Endothelial cell (in vitro differentiated cells): Measurements from ENCODE around the gene PDE4D. TPM values are rescaled to one million over a fixed set of nuclear protein-coding genes. Genes with fewer than 3 reads are reported as not detected.
A peak's percentile ranks its signal among the peaks of the same experiment; 100 is the strongest.

Experiments
- DNase-seq: peaks from one replicate; pipeline ENCODE4 v3.0.0; 2021; ENCODE audit warnings: low spot score
- H3K27ac Mint-ChIP-seq: one replicate; pipeline ENCODE4 v1.8.0; 2021; ENCODE audit warnings: mixed read lengths, inconsistent platforms; ENCODE audit not compliant: unreplicated experiment
- H3K27me3 Mint-ChIP-seq: one replicate; pipeline ENCODE4 v1.8.0; 2021; ENCODE audit warnings: mild to moderate bottlenecking, moderate library complexity, mixed read lengths, inconsistent platforms; ENCODE audit not compliant: unreplicated experiment
- H3K36me3 Mint-ChIP-seq: one replicate; pipeline ENCODE4 v1.8.0; 2021; ENCODE audit warnings: mild to moderate bottlenecking, low read depth, mixed read lengths, inconsistent platforms; ENCODE audit not compliant: unreplicated experiment
- H3K4me1 Mint-ChIP-seq: one replicate; pipeline ENCODE4 v1.8.0; 2021; ENCODE audit warnings: mild to moderate bottlenecking, mixed read lengths, inconsistent platforms; ENCODE audit not compliant: unreplicated experiment
- H3K4me3 Mint-ChIP-seq: one replicate; pipeline ENCODE4 v1.8.0; 2021; ENCODE audit warnings: mild to moderate bottlenecking, mixed read lengths, inconsistent platforms; ENCODE audit not compliant: unreplicated experiment
- H3K9me3 Mint-ChIP-seq: one replicate; pipeline ENCODE4 v1.8.0; 2021; ENCODE audit warnings: mixed read lengths, inconsistent platforms; ENCODE audit not compliant: unreplicated experiment
- CTCF ChIP-seq: fragments of 200-600 bp; sonication (generic); IDR thresholded peaks from one replicate; pipeline ENCODE4 v1.5.0; 2021; ENCODE audit warnings: antibody characterized with exemption; ENCODE audit not compliant: unreplicated experiment
- total RNA-seq: library from RNA; stranded (reverse); fragmentation: NEBNext Ultra II Directional; extraction: Animal tissue kit (Norgen Biotek cat#: 25700); gene quantifications from one replicate; pipeline ENCODE4 v1.2.1, GENCODE V29; 2021; ENCODE audit not compliant: unreplicated experiment

Gene PDE4D
- total RNA-seq, 1 donor from 2014 or later: 9.4 TPM

DNA sequence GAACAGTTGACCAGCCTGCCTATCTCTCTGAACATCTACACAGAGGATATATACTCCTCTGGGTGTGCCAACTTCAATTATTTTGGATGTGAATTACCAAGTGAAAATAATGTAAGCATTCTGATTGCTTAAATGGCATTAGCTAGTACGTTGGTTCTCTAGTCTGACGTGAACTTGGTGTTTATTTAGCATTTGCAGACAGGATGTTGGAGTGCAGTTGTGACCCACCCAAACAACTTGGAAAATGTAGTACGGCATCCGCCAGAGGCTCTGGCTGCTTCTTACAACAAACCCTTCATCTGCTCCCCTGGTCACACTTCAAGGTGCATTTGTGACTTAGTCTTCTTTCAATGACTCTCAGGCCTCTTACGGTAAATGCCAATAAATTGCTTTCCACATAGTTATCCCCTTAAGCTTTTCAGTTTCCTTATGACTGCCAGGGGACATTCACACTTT, 616.6 kb downstream of the PDE4D start:
- no peak for TF ChIP-seq CTCF
- H3K36me3 Mint-ChIP-seq: no peaks in the 10 kb centered on the region
- H3K27ac Mint-ChIP-seq: no peak overlapping the region
- DNase-seq: no peak
- H3K4me3 Mint-ChIP-seq: no peak overlapping the region
- H3K27me3 Mint-ChIP-seq: peaks cover 5% of the 10 kb centered on the region
- no peaks in the 10 kb centered on the region for H3K9me3 Mint-ChIP-seq
- peaks cover 37% of the 10 kb centered on the region for H3K4me1 Mint-ChIP-seq

DNA sequence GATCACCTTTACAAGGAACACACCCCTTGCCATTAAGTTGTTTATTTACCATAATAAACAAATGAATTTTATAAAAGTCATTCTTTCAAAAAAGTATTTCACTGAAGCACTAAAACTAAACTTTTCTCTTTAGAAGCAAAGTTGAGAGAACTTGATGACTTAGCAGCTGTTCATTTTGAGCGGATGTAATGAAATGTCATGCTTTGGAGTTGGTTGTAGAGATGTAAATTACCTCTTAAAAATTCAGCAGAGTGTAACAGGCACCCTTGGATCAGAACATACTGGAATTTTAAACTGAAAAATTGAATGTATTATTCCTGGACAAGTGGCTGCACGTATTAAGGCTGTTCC, 617.2 kb downstream of the PDE4D start:
- Mint-ChIP-seq H3K27ac (no peak overlapping the region), H3K4me1 (peaks cover 37% of the 10 kb centered on the region)

GRCh38 chr5:59275510-59276324, 617.8 kb downstream of the PDE4D start:
- DNase-seq: peak; percentile 33
- Mint-ChIP-seq H3K27ac (peak overlapping the region; percentile 96), H3K27me3 (peaks cover 5% of the 10 kb centered on the region), H3K4me3 (peak overlapping the region; percentile 91), H3K4me1 (peaks cover 37% of the 10 kb centered on the region), H3K9me3 (no peaks in the 10 kb centered on the region), H3K36me3 (no peaks in the 10 kb centered on the region)
- no peak for TF ChIP-seq CTCF

More for the DNA sequence above, 617.2 kb downstream of the PDE4D start:
- H3K4me3 Mint-ChIP-seq: no peak overlapping the region
- no peaks in the 10 kb centered on the region for H3K36me3 Mint-ChIP-seq
- DNase-seq: no peak
- no peak for TF ChIP-seq CTCF
- H3K27me3 Mint-ChIP-seq: peaks cover 5% of the 10 kb centered on the region
- no peaks in the 10 kb centered on the region for H3K9me3 Mint-ChIP-seq

DNA sequence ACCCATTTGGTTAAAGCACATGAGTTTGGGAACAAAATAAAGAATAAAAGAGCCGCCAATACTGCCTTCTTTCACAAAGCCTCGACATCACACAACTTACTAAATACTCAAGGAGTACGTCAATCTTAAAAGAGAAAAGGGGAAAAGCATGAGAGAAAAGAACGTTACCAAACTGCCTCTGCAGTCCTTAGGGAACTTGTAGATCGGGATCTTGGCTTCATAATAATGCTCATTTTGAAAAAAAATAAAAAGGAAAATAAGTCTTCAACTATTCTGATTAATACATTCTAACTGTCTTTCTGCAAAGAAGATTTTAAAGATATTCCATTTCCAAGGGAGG, 618.4 kb downstream of the PDE4D start:
- peak overlapping the region; percentile 16 for H3K27ac Mint-ChIP-seq

More for the DNA sequence above, 618.4 kb downstream of the PDE4D start:
- DNase-seq: no peak
- Mint-ChIP-seq H3K36me3 (no peaks in the 10 kb centered on the region), H3K4me1 (peaks cover 37% of the 10 kb centered on the region), H3K4me3 (peak overlapping the region; percentile 91), H3K9me3 (no peaks in the 10 kb centered on the region), H3K27me3 (peaks cover 5% of the 10 kb centered on the region)
- no peak for TF ChIP-seq CTCF
